Measurements from ENCODE around the gene MTHFD2.
A peak's percentile ranks its signal among the peaks of the same experiment; 100 is the strongest.
"Not testable (repeated sequence)": the region's sequence is repeated elsewhere in the genome, so short reads cannot be mapped to it uniquely, and the experiment has no call there.

Gene MTHFD2

GRCh38 chr2:74198461-74199274 is at the start of gene MTHFD2:
Gene MTHFD2, plus strand, starts transcription at chr2:74198615. Its CDS starts 27 bp downstream, at chr2:74198642.
- peak; percentile 62 to 81 for DNase-seq (ENCODE audit: low read depth in 2 of 2)

- DNase-seq (ENCODE audit: low read depth in 2 of 2): no peak
These were observed 49.2 kb upstream of the MTHFD2 start for GRCh38 chr2:74149247-74149525.

GRCh38 chr2:74149570-74150319 is 48.7 kb upstream of the MTHFD2 start:
- DNase-seq (ENCODE audit: low read depth in 2 of 2): no peak

GRCh38 chr2:74152954-74153353 is 45.5 kb upstream of the MTHFD2 start:
- no peak for DNase-seq (ENCODE audit: low read depth in 2 of 2)

- no peak for DNase-seq (ENCODE audit: low read depth in 2 of 2)
These were observed 42.6 kb upstream of the MTHFD2 start for GRCh38 chr2:74155830-74156229.

GRCh38 chr2:74162951-74163350 is 35.5 kb upstream of the MTHFD2 start:
- no peak for DNase-seq (ENCODE audit: low read depth in 2 of 2)

- DNase-seq (ENCODE audit: low read depth in 2 of 2): no peak
These were observed 33.7 kb upstream of the MTHFD2 start for GRCh38 chr2:74164761-74165160.

- DNase-seq (ENCODE audit: low read depth in 2 of 2): no peak
These were observed 29.7 kb upstream of the MTHFD2 start for GRCh38 chr2:74168739-74169138.

- no peak for DNase-seq (ENCODE audit: low read depth in 2 of 2)
These were observed 23.5 kb upstream of the MTHFD2 start for GRCh38 chr2:74174909-74175308.

- no peak for DNase-seq (ENCODE audit: low read depth in 2 of 2)
These were observed 20.7 kb upstream of the MTHFD2 start for GRCh38 chr2:74177696-74178095.

GRCh38 chr2:74178211-74179062 is 20.0 kb upstream of the MTHFD2 start, which contains the start of gene MOB1A:
Gene MOB1A, minus strand, starts transcription at chr2:74178879. Its CDS starts 205 bp downstream, at chr2:74178674.
- DNase-seq (ENCODE audit: low read depth in 2 of 2): peak; percentile 93 to 94

GRCh38 chr2:74179063-74179865 is 19.2 kb upstream of the MTHFD2 start:
- DNase-seq (ENCODE audit: low read depth in 2 of 2): no peak

GRCh38 chr2:74181739-74182138 is 16.7 kb upstream of the MTHFD2 start:
- no peak for DNase-seq (ENCODE audit: low read depth in 2 of 2)

GRCh38 chr2:74183878-74184277 is 14.5 kb upstream of the MTHFD2 start:
- no peak for DNase-seq (ENCODE audit: low read depth in 2 of 2)

- no peak for DNase-seq (ENCODE audit: low read depth in 2 of 2)
These were observed 12.4 kb upstream of the MTHFD2 start for GRCh38 chr2:74186038-74186437.

- not testable (repeated sequence) for DNase-seq (ENCODE audit: low read depth in 2 of 2)
These were observed 11.7 kb upstream of the MTHFD2 start for GRCh38 chr2:74186706-74187105.

GRCh38 chr2:74188018-74188601 is 10.3 kb upstream of the MTHFD2 start:
- no peak for DNase-seq (ENCODE audit: low read depth in 2 of 2)

- no peak for DNase-seq (ENCODE audit: low read depth in 2 of 2)
These were observed 9.7 kb upstream of the MTHFD2 start for GRCh38 chr2:74188696-74189095.

GRCh38 chr2:74191596-74192380 is 6.6 kb upstream of the MTHFD2 start:
- DNase-seq (ENCODE audit: low read depth in 2 of 2): no peak

GRCh38 chr2:74194799-74195198 is 3.6 kb upstream of the MTHFD2 start:
- DNase-seq (ENCODE audit: low read depth in 2 of 2): no peak

All from stimulated activated CD4-positive, alpha-beta T cell treated with anti-CD3 and anti-CD28 coated beads, Interleukin-1b, Interleukin-23, amount 100 ng/mL, for 1 hour (primary cell).